ENCODE results near the gene BCL6.
A peak's percentile ranks its signal among the peaks of the same experiment; 100 is the strongest.

Gene BCL6

DNA sequence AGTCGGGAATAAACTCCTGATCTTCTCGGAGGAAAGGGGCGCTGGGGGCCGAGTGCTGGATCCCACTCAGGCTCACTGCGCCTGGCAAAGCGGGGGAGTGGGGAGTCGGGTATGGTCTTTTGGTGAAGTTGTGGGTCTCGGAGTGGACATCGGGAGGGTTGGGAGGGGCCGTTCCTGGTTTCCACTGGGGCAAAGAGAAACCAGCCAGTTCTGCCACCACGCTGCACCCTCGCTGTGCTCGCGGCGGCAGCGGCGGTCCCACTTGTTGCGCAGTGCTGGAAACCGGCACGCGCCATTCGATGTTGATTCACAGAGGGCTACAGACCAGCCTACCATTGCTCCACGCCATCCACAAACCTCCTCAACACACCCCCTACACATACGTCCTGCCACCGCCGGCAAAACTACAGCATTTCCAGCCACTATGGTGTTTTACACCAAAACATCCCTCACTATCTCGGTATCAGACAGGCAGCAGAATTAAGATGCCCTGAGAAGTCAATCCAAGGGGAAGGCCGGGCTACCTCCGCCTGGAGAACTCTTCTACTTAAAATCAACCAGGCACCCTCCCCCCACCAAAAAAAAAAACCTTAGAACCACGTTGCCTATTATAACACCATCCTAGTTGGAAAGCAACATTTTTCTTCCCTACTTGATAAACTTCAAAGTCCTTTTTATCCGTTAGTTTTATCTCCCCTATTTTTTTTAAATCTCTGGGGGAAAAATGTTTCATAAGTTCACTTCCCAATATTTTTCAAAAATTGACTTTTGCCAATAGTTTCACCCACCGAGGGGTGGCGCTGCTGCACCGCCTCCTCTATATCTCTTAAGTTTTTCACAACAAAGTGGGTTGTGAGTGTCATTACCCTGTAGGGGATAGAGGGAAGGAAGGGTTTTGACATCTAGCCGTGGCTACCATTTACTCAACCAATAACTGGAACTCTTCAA lies 3.6 kb downstream of the BCL6 start:
- TF ChIP-seq, protein P1, sequence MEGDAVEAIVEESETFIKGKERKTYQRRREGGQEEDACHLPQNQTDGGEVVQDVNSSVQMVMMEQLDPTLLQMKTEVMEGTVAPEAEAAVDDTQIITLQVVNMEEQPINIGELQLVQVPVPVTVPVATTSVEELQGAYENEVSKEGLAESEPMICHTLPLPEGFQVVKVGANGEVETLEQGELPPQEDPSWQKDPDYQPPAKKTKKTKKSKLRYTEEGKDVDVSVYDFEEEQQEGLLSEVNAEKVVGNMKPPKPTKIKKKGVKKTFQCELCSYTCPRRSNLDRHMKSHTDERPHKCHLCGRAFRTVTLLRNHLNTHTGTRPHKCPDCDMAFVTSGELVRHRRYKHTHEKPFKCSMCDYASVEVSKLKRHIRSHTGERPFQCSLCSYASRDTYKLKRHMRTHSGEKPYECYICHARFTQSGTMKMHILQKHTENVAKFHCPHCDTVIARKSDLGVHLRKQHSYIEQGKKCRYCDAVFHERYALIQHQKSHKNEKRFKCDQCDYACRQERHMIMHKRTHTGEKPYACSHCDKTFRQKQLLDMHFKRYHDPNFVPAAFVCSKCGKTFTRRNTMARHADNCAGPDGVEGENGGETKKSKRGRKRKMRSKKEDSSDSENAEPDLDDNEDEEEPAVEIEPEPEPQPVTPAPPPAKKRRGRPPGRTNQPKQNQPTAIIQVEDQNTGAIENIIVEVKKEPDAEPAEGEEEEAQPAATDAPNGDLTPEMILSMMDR (IDR thresholded peaks at IDR 0.05; ENCODE audit: low read depth, low read length): peak; percentile 91
- DNase-seq: peak; percentile 75
- Histone ChIP-seq H3K36me3 (no peaks in the 10 kb centered on the region), H3K4me3 (ENCODE audit: low read depth, low read length) (peak overlapping the region; percentile 76), H3K4me1 (no peaks in the 10 kb centered on the region), H3K27me3 (peaks cover 6% of the 10 kb centered on the region; the same call in 1 of the 2 replicates), H3K9me3 (no peaks in the 10 kb centered on the region)

DNA sequence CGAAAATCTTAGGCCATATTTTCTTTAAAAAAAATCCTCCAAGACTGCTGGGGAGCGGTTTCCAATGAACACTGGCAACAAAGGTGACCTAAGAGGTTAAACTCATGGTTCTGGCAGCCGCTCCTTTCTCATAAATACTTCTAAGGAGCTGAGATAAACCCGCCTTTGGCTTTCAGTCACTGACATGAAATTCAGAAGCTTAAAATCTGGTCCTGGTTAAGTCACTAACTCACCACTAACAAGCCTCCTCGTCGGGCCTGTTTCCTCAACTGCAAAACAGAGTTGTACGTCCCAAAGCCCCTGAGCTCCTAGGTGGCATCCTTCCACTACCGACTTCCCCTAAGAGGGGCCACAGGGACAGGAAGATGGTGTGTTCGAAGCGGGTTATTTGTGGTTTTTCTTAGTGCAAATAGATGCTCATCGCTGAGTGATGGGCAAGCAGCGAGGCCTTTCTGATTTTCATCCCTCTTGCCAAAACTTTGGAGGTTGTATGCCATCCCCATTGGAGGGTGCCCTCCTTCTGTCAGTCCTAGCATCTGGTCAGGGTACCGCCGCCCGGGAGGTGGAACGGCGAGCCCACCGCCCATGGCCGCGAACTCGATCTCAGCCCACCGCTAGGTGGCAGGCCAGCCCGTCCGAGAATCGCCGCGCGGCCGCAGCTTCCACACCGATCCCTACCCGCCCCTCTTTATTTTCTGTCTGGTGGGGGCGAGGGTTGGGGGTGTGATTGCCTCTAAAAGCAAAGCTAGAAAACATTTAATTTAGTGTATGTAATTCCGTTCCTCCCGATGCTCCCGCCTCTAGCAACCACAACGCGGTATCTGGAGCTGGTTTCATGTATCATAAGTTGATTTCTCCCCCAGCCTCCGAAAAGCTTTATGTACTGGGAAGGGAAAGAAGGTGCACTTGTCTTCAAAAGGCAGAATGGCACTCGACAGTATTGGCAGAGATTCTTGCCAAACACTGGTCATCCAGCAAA lies 4.6 kb downstream of the BCL6 start:
- TF ChIP-seq, protein P1 (IDR thresholded peaks at IDR 0.05; ENCODE audit: low read depth, low read length): peak; percentile 80
- Histone ChIP-seq H3K27me3 (peaks cover 6% of the 10 kb centered on the region; the same call in 1 of the 2 replicates), H3K9me3 (no peaks in the 10 kb centered on the region), H3K36me3 (no peaks in the 10 kb centered on the region), H3K4me3 (ENCODE audit: low read depth, low read length) (peak overlapping the region; percentile 76), H3K4me1 (no peaks in the 10 kb centered on the region)
- peak; percentile 71 for DNase-seq

DNA sequence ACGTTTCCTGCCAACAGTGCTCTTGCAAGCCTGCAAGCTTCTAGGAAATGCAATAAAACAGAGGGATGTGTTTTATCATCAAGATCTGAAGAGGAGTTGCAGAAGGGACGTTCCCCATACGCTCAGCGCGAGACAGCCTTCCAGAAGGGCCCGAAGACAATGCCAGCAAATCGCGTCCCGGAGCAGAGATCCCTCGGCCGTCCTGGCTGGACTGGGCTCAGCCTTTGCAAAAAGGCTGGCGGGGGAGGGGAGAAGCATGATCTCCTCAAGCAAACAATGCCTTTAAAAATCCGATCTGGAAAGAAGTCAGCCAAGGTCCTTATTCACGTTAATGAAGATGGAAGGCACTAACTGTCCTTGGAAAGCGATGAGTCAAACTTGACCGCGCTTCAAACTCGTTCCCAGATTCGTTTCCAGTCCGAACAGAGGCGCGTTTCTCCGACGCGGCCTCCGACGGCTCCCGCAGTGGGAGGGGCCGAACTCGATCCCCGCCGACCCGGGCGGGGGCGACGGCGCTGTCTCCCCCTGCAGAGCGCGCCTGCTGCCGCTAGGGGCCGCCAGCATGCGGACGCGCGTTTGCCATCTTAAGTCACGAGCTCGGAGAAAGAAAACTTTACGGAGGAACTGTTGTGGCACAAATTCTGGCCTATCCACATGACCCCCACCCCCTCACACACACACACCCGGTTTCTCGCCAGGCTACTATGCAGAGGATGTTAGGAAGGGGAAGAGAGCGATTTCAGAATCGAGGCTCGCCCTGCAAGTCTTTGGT lies 5.5 kb downstream of the BCL6 start:
- Histone ChIP-seq H3K4me3 (ENCODE audit: low read depth, low read length) (peak overlapping the region; percentile 76), H3K9me3 (no peaks in the 10 kb centered on the region), H3K4me1 (no peaks in the 10 kb centered on the region), H3K36me3 (no peaks in the 10 kb centered on the region), H3K27me3 (peaks cover 6% of the 10 kb centered on the region; the same call in 1 of the 2 replicates)
- TF ChIP-seq, protein P1 (IDR thresholded peaks at IDR 0.05; ENCODE audit: low read depth, low read length): peak; percentile 94
- DNase-seq: peak; percentile 76

DNA sequence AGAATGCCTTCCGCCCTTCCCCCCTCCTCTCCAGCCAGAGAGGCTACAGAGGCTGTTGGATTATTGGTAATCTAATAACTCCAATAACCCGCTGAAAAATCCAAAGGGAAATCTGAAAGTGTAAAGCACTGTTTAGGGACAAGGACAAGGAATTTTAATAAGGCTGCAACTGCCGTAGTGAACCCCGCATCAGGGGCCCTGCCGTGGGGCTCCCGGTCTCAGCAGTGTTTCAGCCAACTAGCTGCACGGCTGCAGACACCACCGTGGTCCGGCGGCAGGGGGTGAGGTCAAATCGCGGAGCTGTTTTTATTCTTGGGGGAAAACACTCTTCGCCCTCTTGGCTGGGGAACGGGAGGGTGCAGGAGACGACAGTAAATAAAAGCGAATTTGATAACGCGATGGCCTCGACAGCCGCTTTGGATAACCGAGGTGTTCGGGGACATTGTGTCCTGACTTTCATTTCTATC lies 6.1 kb downstream of the BCL6 start:
- DNase-seq: no peak
- no peaks in the 10 kb centered on the region for H3K36me3 ChIP-seq
- no peaks in the 10 kb centered on the region for H3K9me3 ChIP-seq
- H3K27me3 ChIP-seq: peaks cover 6% of the 10 kb centered on the region; the same call in 1 of the 2 replicates
- TF ChIP-seq, protein P1 (IDR thresholded peaks at IDR 0.05; ENCODE audit: low read depth, low read length): no peak
- peak overlapping the region; percentile 76 for H3K4me3 ChIP-seq (ENCODE audit: low read depth, low read length)
- no peaks in the 10 kb centered on the region for H3K4me1 ChIP-seq

DNA sequence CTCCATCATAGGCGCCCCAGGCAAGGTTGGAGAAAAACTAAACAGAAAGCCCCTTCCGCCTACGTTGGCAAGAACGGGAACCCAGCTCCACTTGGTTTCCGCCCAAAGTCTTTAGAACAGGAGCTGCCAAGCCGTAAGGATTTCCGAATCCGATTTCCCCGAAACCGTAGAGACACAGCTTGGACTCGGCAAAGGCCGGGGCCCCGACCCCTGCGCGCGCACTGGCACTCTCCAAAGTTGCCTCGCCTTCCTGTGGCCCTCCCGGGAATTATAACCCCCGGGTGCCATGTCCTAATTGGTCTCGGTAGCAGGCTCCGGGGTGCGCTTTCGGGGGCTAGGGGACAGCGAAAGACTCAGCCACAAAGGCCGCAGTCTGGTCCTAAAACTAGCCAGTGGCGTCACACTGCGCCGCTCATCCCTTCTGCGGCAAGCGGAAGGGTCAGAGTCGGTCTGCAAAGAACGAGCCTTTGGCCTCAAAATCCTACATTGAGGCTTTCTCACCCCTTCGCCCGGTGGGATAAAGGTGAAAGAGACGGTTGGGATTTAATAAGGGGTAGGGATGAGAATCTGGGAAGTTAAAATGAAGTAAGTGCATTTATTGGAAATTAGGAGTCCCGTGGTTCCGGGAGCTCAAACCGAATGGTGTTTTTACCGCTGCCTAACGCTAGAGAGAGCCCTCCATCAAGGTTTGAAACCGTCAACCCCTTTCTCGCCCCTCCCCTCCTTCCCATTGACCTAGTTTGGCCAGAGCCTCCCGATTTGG lies 6.8 kb downstream of the BCL6 start:
- Histone ChIP-seq H3K4me3 (ENCODE audit: low read depth, low read length) (peak overlapping the region; percentile 76), H3K27me3 (peaks cover 3% of the 10 kb centered on the region; the same call in 1 of the 2 replicates), H3K36me3 (no peaks in the 10 kb centered on the region), H3K9me3 (no peaks in the 10 kb centered on the region), H3K4me1 (no peaks in the 10 kb centered on the region)
- TF ChIP-seq, protein P1 (IDR thresholded peaks at IDR 0.05; ENCODE audit: low read depth, low read length): peak; percentile 82
- DNase-seq: peak; percentile 86
